Keratinocyte (primary cell): ENCODE measurements around the gene ZBTB21.

Source experiments
- CTCF ChIP-seq, 3 experiments: IDR thresholded peaks in 1 of 3; conservative IDR thresholded peaks in 1 of 3; optimal IDR thresholded peaks in 1 of 3; 2 replicates in 2 of 3; 3 replicates in 1 of 3; pipeline versions ENCODE3 to v1.5.1; 2011; ENCODE audit warnings: low read length in 3 of 3, mild to moderate bottlenecking in 3 of 3, moderate library complexity in 2 of 3, control low read depth in 1 of 3, inconsistent platforms in 1 of 3; ENCODE audit not compliant: insufficient read depth in 2 of 3; ENCODE audit errors: extremely low read depth in 1 of 3
- EZH2 ChIP-seq: IDR thresholded peaks from one replicate; pipeline ENCODE4 v1.6.1; 2012; ENCODE audit warnings: inconsistent platforms, mild to moderate bottlenecking, low read length, moderate library complexity

GRCh38 chr21:41971891-41972290, 38.3 kb downstream of the ZBTB21 start:
- TF ChIP-seq CTCF (optimal IDR thresholded peaks at IDR 0.05 in 1 of 3, IDR thresholded peaks at IDR 0.05 in 1 of 3, conservative IDR thresholded peaks at IDR 0.05 in 1 of 3; ENCODE audit: extremely low read depth in 1 of 3, insufficient read depth in 2 of 3, low read length in 3 of 3) (no peak), EZH2 (no peak)
